Measurements from ENCODE around the gene RCVRN. TPM values are rescaled to one million over a fixed set of nuclear protein-coding genes. Genes with fewer than 3 reads are reported as not detected.

Gene RCVRN
- total RNA-seq: 1 to 10 TPM in 2 of 3 donors, under 1 TPM in 1; 0.86 to 2.0 (median 1.7) TPM
- total RNA-seq (2013): 0.92 TPM

GRCh38 chr17:9905078-9905415, at the start of gene RCVRN:
Gene RCVRN (minus strand): TSS chr17:9905271. CDS start chr17:9905180, 91 bp downstream.
- Mint-ChIP-seq H3K4me3 (no peak within 1 kb of the TSS), H3K9me3 (no peaks in the 10 kb centered on the region), H3K4me1 (peaks cover 4 to 10% of the 10 kb centered on the region in 2 donors), H3K27ac (no peak within 1 kb of the TSS), H3K27me3 (ENCODE audit: low read depth in 2 of 2) (peaks cover 0 to 3% of the 10 kb centered on the region in 2 donors), H3K36me3 (no peaks in the 10 kb centered on the region)
- no peaks in the 10 kb centered on the region for H3K4me1 ChIP-seq (ENCODE audit: control insufficient read depth, insufficient read depth, low read length)
- H3K27ac ChIP-seq (ENCODE audit: low read length): no peak within 1 kb of the TSS
- WGBS (ENCODE audit: insufficient coverage): 91% methylated on average over 11 of the region's 11 CpGs
- TF ChIP-seq CTCF (IDR thresholded peaks at IDR 0.05): no peak
- intact Hi-C loops (cut with micrococcal nuclease): loop anchor here (5.0 kb wide), 1 partner anchor 712 kb away; no protein-coding TSS in a partner anchor
- no peak for DNase-seq
- no peaks in the 10 kb centered on the region for H3K27me3 ChIP-seq (ENCODE audit: control insufficient read depth, insufficient read depth, low read length)
- H3K9me3 ChIP-seq (ENCODE audit: control insufficient read depth, insufficient read depth, low read length): no peaks in the 10 kb centered on the region
- no peaks in the 10 kb centered on the region for H3K36me3 ChIP-seq (ENCODE audit: control insufficient read depth, insufficient read depth, low read length)
- ATAC-seq: no peak
- H3K4me3 ChIP-seq (ENCODE audit: low read length): no peak within 1 kb of the TSS

GRCh38 chr17:9953492-9953891, 48.4 kb upstream of the RCVRN start:
- Mint-ChIP-seq H3K4me1 (peaks cover 5 to 23% of the 10 kb centered on the region in 2 donors), H3K27me3 (ENCODE audit: low read depth in 2 of 2) (no peaks in the 10 kb centered on the region), H3K36me3 (no peaks in the 10 kb centered on the region), H3K27ac (no peak overlapping the region), H3K9me3 (no peaks in the 10 kb centered on the region), H3K4me3 (no peak overlapping the region)
- DNase-seq (no peak), ATAC-seq (no peak)
- Histone ChIP-seq H3K9me3 (ENCODE audit: control insufficient read depth, insufficient read depth, low read length) (no peaks in the 10 kb centered on the region), H3K4me3 (ENCODE audit: low read length) (no peak overlapping the region), H3K27me3 (ENCODE audit: control insufficient read depth, insufficient read depth, low read length) (no peaks in the 10 kb centered on the region), H3K36me3 (ENCODE audit: control insufficient read depth, insufficient read depth, low read length) (peaks cover 5% of the 10 kb centered on the region), H3K4me1 (ENCODE audit: control insufficient read depth, insufficient read depth, low read length) (no peaks in the 10 kb centered on the region), H3K27ac (ENCODE audit: low read length) (no peak overlapping the region)
- intact Hi-C loops (cut with micrococcal nuclease): no loop called here
- 92% methylated on average over 10 of the region's 10 CpGs for WGBS (ENCODE audit: insufficient coverage)
- TF ChIP-seq CTCF (IDR thresholded peaks at IDR 0.05): no peak

- no peak overlapping the region for H3K4me3 ChIP-seq (ENCODE audit: low read length)
- H3K27me3 Mint-ChIP-seq (ENCODE audit: low read depth in 2 of 2): no peaks in the 10 kb centered on the region
- DNase-seq (no peak), ATAC-seq (no peak)
- no peaks in the 10 kb centered on the region for H3K9me3 Mint-ChIP-seq
- no peaks in the 10 kb centered on the region for H3K36me3 Mint-ChIP-seq
- H3K4me1 ChIP-seq (ENCODE audit: control insufficient read depth, insufficient read depth, low read length): no peaks in the 10 kb centered on the region
- no peaks in the 10 kb centered on the region for H3K9me3 ChIP-seq (ENCODE audit: control insufficient read depth, insufficient read depth, low read length)
- TF ChIP-seq CTCF (IDR thresholded peaks at IDR 0.05): no peak
- no peak overlapping the region for H3K27ac ChIP-seq (ENCODE audit: low read length)
- H3K27me3 ChIP-seq (ENCODE audit: control insufficient read depth, insufficient read depth, low read length): no peaks in the 10 kb centered on the region
- WGBS (ENCODE audit: insufficient coverage): 79% methylated on average over 5 of the region's 5 CpGs
- H3K27ac Mint-ChIP-seq: no peak overlapping the region
- H3K4me1 Mint-ChIP-seq: peaks cover 5 to 23% of the 10 kb centered on the region in 2 donors
- intact Hi-C loops (cut with micrococcal nuclease): no loop called here
- H3K36me3 ChIP-seq (ENCODE audit: control insufficient read depth, insufficient read depth, low read length): peaks cover 3% of the 10 kb centered on the region
- H3K4me3 Mint-ChIP-seq: no peak overlapping the region
Observed at GRCh38 chr17:9951803-9952202, 46.7 kb upstream of the RCVRN start.

- H3K9me3 Mint-ChIP-seq: no peaks in the 10 kb centered on the region
- no peaks in the 10 kb centered on the region for H3K27me3 Mint-ChIP-seq (ENCODE audit: low read depth in 2 of 2)
- Histone ChIP-seq H3K4me3 (ENCODE audit: low read length) (no peak overlapping the region), H3K4me1 (ENCODE audit: control insufficient read depth, insufficient read depth, low read length) (no peaks in the 10 kb centered on the region), H3K27me3 (ENCODE audit: control insufficient read depth, insufficient read depth, low read length) (no peaks in the 10 kb centered on the region), H3K27ac (ENCODE audit: low read length) (no peak overlapping the region), H3K9me3 (ENCODE audit: control insufficient read depth, insufficient read depth, low read length) (no peaks in the 10 kb centered on the region), H3K36me3 (ENCODE audit: control insufficient read depth, insufficient read depth, low read length) (peaks cover 19% of the 10 kb centered on the region)
- WGBS (ENCODE audit: insufficient coverage): 94% methylated on average over 10 of the region's 10 CpGs
- intact Hi-C loops (cut with micrococcal nuclease): no loop called here
- no peak overlapping the region for H3K4me3 Mint-ChIP-seq
- peaks cover 5 to 13% of the 10 kb centered on the region in 2 donors for H3K4me1 Mint-ChIP-seq
- TF ChIP-seq CTCF (IDR thresholded peaks at IDR 0.05): no peak
- no peaks in the 10 kb centered on the region for H3K36me3 Mint-ChIP-seq
- H3K27ac Mint-ChIP-seq: no peak overlapping the region
- DNase-seq (no peak), ATAC-seq (no peak)
Observed at GRCh38 chr17:9948928-9949327, 43.9 kb upstream of the RCVRN start.
